Measurements from ENCODE around the gene C1orf210. TPM values are rescaled to one million over a fixed set of nuclear protein-coding genes. Genes with fewer than 3 reads are reported as not detected.
A peak's percentile ranks its signal among the peaks of the same experiment; 100 is the strongest.

The C1orf210 gene
- total RNA-seq, 1 donor from 2014 or later, result not detected

GRCh38 chr1:43312663-43313515 is 27.5 kb upstream of the C1orf210 start:
- DNase-seq (ENCODE audit: low spot score), result no peak

GRCh38 chr1:43312212-43312623 is 26.8 kb upstream of the C1orf210 start:
- no peak for DNase-seq (ENCODE audit: low spot score)

GRCh38 chr1:43311521-43311920 is 26.1 kb upstream of the C1orf210 start:
- no peak for DNase-seq (ENCODE audit: low spot score)

- no peak for DNase-seq (ENCODE audit: low spot score)
Observed at GRCh38 chr1:43309405-43310025, 24.1 kb upstream of the C1orf210 start.

- no peak for DNase-seq (ENCODE audit: low spot score)
Observed at GRCh38 chr1:43308635-43309404, 23.4 kb upstream of the C1orf210 start.

GRCh38 chr1:43307458-43308158 is 22.2 kb upstream of the C1orf210 start:
- DNase-seq (ENCODE audit: low spot score), result peak; percentile 65

GRCh38 chr1:43306688-43307457 is 21.5 kb upstream of the C1orf210 start:
- peak; percentile 69 for DNase-seq (ENCODE audit: low spot score)

GRCh38 chr1:43305926-43306687 is 20.7 kb upstream of the C1orf210 start:
- DNase-seq (ENCODE audit: low spot score), result peak; percentile 22

- DNase-seq (ENCODE audit: low spot score), result no peak
Observed at GRCh38 chr1:43305461-43305860, 20.1 kb upstream of the C1orf210 start.

- DNase-seq (ENCODE audit: low spot score), result no peak
Observed at GRCh38 chr1:43304771-43305300, 19.5 kb upstream of the C1orf210 start.

- no peak for DNase-seq (ENCODE audit: low spot score)
Observed at GRCh38 chr1:43304314-43304681, 18.9 kb upstream of the C1orf210 start.

- no peak for DNase-seq (ENCODE audit: low spot score)
Observed at GRCh38 chr1:43303471-43304313, 18.3 kb upstream of the C1orf210 start.

- no peak for DNase-seq (ENCODE audit: low spot score)
Observed at GRCh38 chr1:43302721-43303470, 17.5 kb upstream of the C1orf210 start.

GRCh38 chr1:43302201-43302600 is 16.8 kb upstream of the C1orf210 start:
- DNase-seq (ENCODE audit: low spot score), result no peak

GRCh38 chr1:43300378-43301094 is 15.2 kb upstream of the C1orf210 start, which contains the start of gene TIE1:
TSS of gene TIE1 (plus strand) at chr1:43300982. CDS start at chr1:43301072, 90 bp downstream.
- no peak for DNase-seq (ENCODE audit: low spot score)

- DNase-seq (ENCODE audit: low spot score), result no peak
Observed at GRCh38 chr1:43299101-43299500, 13.7 kb upstream of the C1orf210 start.

- no peak for DNase-seq (ENCODE audit: low spot score)
Observed at GRCh38 chr1:43298055-43298454, 12.7 kb upstream of the C1orf210 start.
